CD4-positive, CD25-positive, alpha-beta regulatory T cell (primary cell): ENCODE results near the gene SYTL3. TPM values are rescaled to one million over a fixed set of nuclear protein-coding genes. Genes with fewer than 3 reads are reported as not detected.

Experiments
- ATAC-seq, 2 donors: fragments of 150-1000 bp; cut with Tn5 transposase; one replicate each; pipeline ENCODE4 v1.10.0; 2021; ENCODE audit warnings: low read depth in 2 of 2, moderate number of reproducible peaks in 2 of 2, moderate library complexity in 1 of 2
- DNase-seq, 3 donors: peaks; one replicate each; pipeline versions ENCODE4 v3.0.0 to v3.0.0-alpha.2; 2012 to 2022; ENCODE audit warnings: mixed read lengths in 1 of 3
- H3K27ac ChIP-seq: one replicate; pipeline ENCODE4 v1.7.0; 2013; ENCODE audit warnings: mild to moderate bottlenecking, low read length; ENCODE audit not compliant: insufficient read depth, poor library complexity, severe bottlenecking
- H3K27me3 ChIP-seq: one replicate; pipeline ENCODE4 v1.7.0; 2013; ENCODE audit warnings: low read length; ENCODE audit not compliant: control insufficient read depth, insufficient read depth
- H3K36me3 ChIP-seq: one replicate; pipeline ENCODE4 v1.7.0; 2013; ENCODE audit warnings: mild to moderate bottlenecking, low read length, moderate library complexity; ENCODE audit not compliant: control insufficient read depth, insufficient read depth
- H3K4me1 ChIP-seq: 2 replicates; pipeline ENCODE4 v1.7.0; 2013; ENCODE audit warnings: mild to moderate bottlenecking, low read length; ENCODE audit not compliant: insufficient read depth, control insufficient read depth, poor library complexity, severe bottlenecking
- H3K4me3 ChIP-seq: one replicate; pipeline ENCODE4 v1.7.0; 2013; ENCODE audit warnings: low read depth, mild to moderate bottlenecking, low read length, moderate library complexity
- H3K9me3 ChIP-seq, 2 experiments: 1 replicate in 1 of 2; 2 replicates in 1 of 2; pipeline ENCODE4 v1.7.0; 2013; ENCODE audit warnings: low read length in 2 of 2, mild to moderate bottlenecking in 1 of 2, moderate library complexity in 1 of 2; ENCODE audit not compliant: control insufficient read depth in 2 of 2
- H3K27ac Mint-ChIP-seq, 3 donors: one replicate each; pipeline ENCODE4 v1.8.0; 2020 to 2022; ENCODE audit warnings: mild to moderate bottlenecking in 3 of 3, mixed read lengths in 3 of 3, moderate library complexity in 2 of 3
- H3K27me3 Mint-ChIP-seq: one replicate; pipeline ENCODE4 v1.8.0; 2022; ENCODE audit warnings: mild to moderate bottlenecking, mixed read lengths
- H3K36me3 Mint-ChIP-seq: one replicate; pipeline ENCODE4 v1.8.0; 2020; ENCODE audit warnings: mixed read lengths
- H3K4me1 Mint-ChIP-seq, 4 donors: one replicate each; pipeline ENCODE4 v1.8.0; 2020 to 2022; ENCODE audit warnings: mixed read lengths in 4 of 4, mild to moderate bottlenecking in 1 of 4
- H3K4me3 Mint-ChIP-seq, 4 donors: one replicate each; pipeline ENCODE4 v1.8.0; 2020 to 2022; ENCODE audit warnings: mild to moderate bottlenecking in 4 of 4, mixed read lengths in 4 of 4, moderate library complexity in 3 of 4
- H3K9me3 Mint-ChIP-seq, 7 donors: one replicate each; pipeline ENCODE4 v1.8.0; 2020 to 2022; ENCODE audit warnings: mixed read lengths in 7 of 7, mild to moderate bottlenecking in 3 of 7, moderate library complexity in 2 of 7
- polyA plus RNA-seq, 4 donors: library from polyadenylated mRNA; unstranded; fragments of 300-500 nt; fragmentation: Illumina TruSeq; gene quantifications; one replicate each; pipeline ENCODE4 v1.2.3, GENCODE V29; 2021
- total RNA-seq: library from RNA; stranded (reverse); gene quantifications from one replicate; pipeline ENCODE4 v1.2.3, GENCODE V29; 2022

The SYTL3 gene
- total and polyA plus RNA-seq, 5 donors from 2014 or later: 12.2 to 54.8 (median 14.1) TPM

GRCh38 chr6:158758941-158759479, 109.2 kb downstream of the SYTL3 start:
- peak overlapping the region in 1 of 4 donors; percentile 55 for H3K4me3 Mint-ChIP-seq
- H3K27me3 Mint-ChIP-seq: no peaks in the 10 kb centered on the region
- DNase-seq (no peak), ATAC-seq (no peak)
- Histone ChIP-seq H3K4me3 (no peak overlapping the region), H3K27me3 (no peaks in the 10 kb centered on the region), H3K4me1 (no peaks in the 10 kb centered on the region), H3K36me3 (peaks cover 21% of the 10 kb centered on the region), H3K27ac (no peak overlapping the region), H3K9me3 (no peaks in the 10 kb centered on the region)
- peaks cover 25% of the 10 kb centered on the region for H3K36me3 Mint-ChIP-seq
- peaks cover 0 to 3% (median 0%) of the 10 kb centered on the region in 4 donors for H3K4me1 Mint-ChIP-seq
- H3K27ac Mint-ChIP-seq: no peak overlapping the region
- H3K9me3 Mint-ChIP-seq: peaks cover 0 to 2% (median 0%) of the 10 kb centered on the region in 7 donors

- H3K9me3 ChIP-seq: no peaks in the 10 kb centered on the region
- no peak overlapping the region for H3K4me3 ChIP-seq
- DNase-seq (no peak), ATAC-seq (no peak)
- H3K27ac ChIP-seq: no peak overlapping the region
- peak overlapping the region in 1 of 3 donors; percentile 80 for H3K27ac Mint-ChIP-seq
- no peaks in the 10 kb centered on the region for H3K4me1 ChIP-seq
- H3K27me3 ChIP-seq: no peaks in the 10 kb centered on the region
- no peaks in the 10 kb centered on the region for H3K27me3 Mint-ChIP-seq
- peaks cover 0 to 3% (median 0%) of the 10 kb centered on the region in 4 donors for H3K4me1 Mint-ChIP-seq
- peaks cover 32% of the 10 kb centered on the region for H3K36me3 Mint-ChIP-seq
- peaks cover 0 to 2% (median 0%) of the 10 kb centered on the region in 7 donors for H3K9me3 Mint-ChIP-seq
- H3K36me3 ChIP-seq: peaks cover 32% of the 10 kb centered on the region
- no peak overlapping the region for H3K4me3 Mint-ChIP-seq
Observed at GRCh38 chr6:158759966-158760617, 110.2 kb downstream of the SYTL3 start.

- ATAC-seq (no peak), DNase-seq (no peak)
- H3K9me3 Mint-ChIP-seq: peaks cover 0 to 2% (median 0%) of the 10 kb centered on the region in 7 donors
- Histone ChIP-seq H3K27me3 (no peaks in the 10 kb centered on the region), H3K9me3 (no peaks in the 10 kb centered on the region), H3K4me3 (no peak overlapping the region), H3K4me1 (no peaks in the 10 kb centered on the region), H3K36me3 (peaks cover 32% of the 10 kb centered on the region), H3K27ac (no peak overlapping the region)
- H3K4me1 Mint-ChIP-seq: peaks cover 0 to 3% (median 0%) of the 10 kb centered on the region in 4 donors
- H3K27me3 Mint-ChIP-seq: no peaks in the 10 kb centered on the region
- peak overlapping the region in 1 of 3 donors; percentile 10 for H3K27ac Mint-ChIP-seq
- peaks cover 37% of the 10 kb centered on the region for H3K36me3 Mint-ChIP-seq
- no peak overlapping the region for H3K4me3 Mint-ChIP-seq
Observed at GRCh38 chr6:158760618-158761250, 110.9 kb downstream of the SYTL3 start.

GRCh38 chr6:158761746-158762145, 111.9 kb downstream of the SYTL3 start:
- no peaks in the 10 kb centered on the region for H3K9me3 ChIP-seq
- Mint-ChIP-seq H3K9me3 (peaks cover 0 to 2% (median 0%) of the 10 kb centered on the region in 7 donors), H3K27ac (peak overlapping the region in 1 of 3 donors; percentile 88), H3K4me3 (peak overlapping the region in 1 of 4 donors; percentile 70), H3K27me3 (no peaks in the 10 kb centered on the region), H3K4me1 (peaks cover 0 to 3% (median 0%) of the 10 kb centered on the region in 4 donors), H3K36me3 (peaks cover 43% of the 10 kb centered on the region)
- no peaks in the 10 kb centered on the region for H3K4me1 ChIP-seq
- H3K36me3 ChIP-seq: peaks cover 40% of the 10 kb centered on the region
- no peak overlapping the region for H3K4me3 ChIP-seq
- ATAC-seq: no peak
- DNase-seq: no peak
- H3K27me3 ChIP-seq: no peaks in the 10 kb centered on the region
- no peak overlapping the region for H3K27ac ChIP-seq

GRCh38 chr6:158762787-158763433, 113.1 kb downstream of the SYTL3 start:
- peak overlapping the region in 1 of 4 donors; percentile 47 for H3K4me3 Mint-ChIP-seq
- Histone ChIP-seq H3K27ac (no peak overlapping the region), H3K27me3 (no peaks in the 10 kb centered on the region), H3K9me3 (no peaks in the 10 kb centered on the region), H3K4me1 (no peaks in the 10 kb centered on the region), H3K4me3 (no peak overlapping the region), H3K36me3 (peaks cover 52% of the 10 kb centered on the region)
- no peaks in the 10 kb centered on the region for H3K27me3 Mint-ChIP-seq
- peak overlapping the region in 2 of 3 donors; percentile 82 to 83 for H3K27ac Mint-ChIP-seq
- DNase-seq (no peak), ATAC-seq (no peak)
- peaks cover 44% of the 10 kb centered on the region for H3K36me3 Mint-ChIP-seq
- H3K4me1 Mint-ChIP-seq: peaks cover 0 to 3% (median 0%) of the 10 kb centered on the region in 4 donors
- H3K9me3 Mint-ChIP-seq: peaks cover 0 to 3% (median 0%) of the 10 kb centered on the region in 7 donors

GRCh38 chr6:158763434-158764182, 113.8 kb downstream of the SYTL3 start:
- H3K4me1 ChIP-seq: no peaks in the 10 kb centered on the region
- Mint-ChIP-seq H3K27ac (peak overlapping the region in 2 of 3 donors; percentile 65 to 80), H3K4me1 (peaks cover 0 to 3% (median 0%) of the 10 kb centered on the region in 4 donors), H3K27me3 (no peaks in the 10 kb centered on the region), H3K9me3 (peaks cover 0 to 3% (median 0%) of the 10 kb centered on the region in 7 donors), H3K4me3 (peak overlapping the region in 2 of 4 donors; percentile 43 to 47), H3K36me3 (peaks cover 49% of the 10 kb centered on the region)
- H3K27ac ChIP-seq: no peak overlapping the region
- no peaks in the 10 kb centered on the region for H3K9me3 ChIP-seq
- no peak overlapping the region for H3K4me3 ChIP-seq
- peaks cover 59% of the 10 kb centered on the region for H3K36me3 ChIP-seq
- ATAC-seq (peak in 1 of 2 donors; percentile 10), DNase-seq (no peak)
- no peaks in the 10 kb centered on the region for H3K27me3 ChIP-seq
